ENCODE measurements around the gene HTN1. TPM values are rescaled to one million over a fixed set of nuclear protein-coding genes. Genes with fewer than 3 reads are reported as not detected.
"Not testable (repeated sequence)": the region's sequence is repeated elsewhere in the genome, so short reads cannot be mapped to it uniquely, and the experiment has no call there.

Gene HTN1
- polyA plus RNA-seq (ENCODE audit: insufficient read length in 4 of 4): under 1 TPM in 1 of 4 donors, not detected in 3; 0.05 TPM

GRCh38 chr4:70050138-70050537 lies at the start of gene HTN1:
HTN1 (plus strand) TSS chr4:70050438; CDS start chr4:70053077, 2,639 bp downstream.
- DNase-seq (ENCODE audit: low read depth in 4 of 4, low spot score in 3 of 4): not testable (repeated sequence)

GRCh38 chr4:70000711-70001110 lies 49.5 kb upstream of the HTN1 start:
- DNase-seq (ENCODE audit: low read depth in 4 of 4, low spot score in 3 of 4): no peak

- no peak for DNase-seq (ENCODE audit: low read depth in 4 of 4, low spot score in 3 of 4)
Measured at GRCh38 chr4:70002507-70002906, 47.7 kb upstream of the HTN1 start.

- no peak for DNase-seq (ENCODE audit: low read depth in 4 of 4, low spot score in 3 of 4)
Measured at GRCh38 chr4:70008771-70009170, 41.5 kb upstream of the HTN1 start.

GRCh38 chr4:70019006-70019405 lies 31.2 kb upstream of the HTN1 start:
- DNase-seq (ENCODE audit: low read depth in 4 of 4, low spot score in 3 of 4): not testable (repeated sequence)

- no peak for DNase-seq (ENCODE audit: low read depth in 4 of 4, low spot score in 3 of 4)
Measured at GRCh38 chr4:70023218-70023617, 27.0 kb upstream of the HTN1 start.

GRCh38 chr4:70027011-70027410 lies 23.2 kb upstream of the HTN1 start:
- no peak for DNase-seq (ENCODE audit: low read depth in 4 of 4, low spot score in 3 of 4)

- DNase-seq (ENCODE audit: low read depth in 4 of 4, low spot score in 3 of 4): not testable (repeated sequence)
Measured at GRCh38 chr4:70028159-70028558, 22.1 kb upstream of the HTN1 start, which contains the start of gene HTN3. HTN3 (plus strand) TSS chr4:70028459; CDS start chr4:70030741, 2,282 bp downstream.

GRCh38 chr4:70037559-70037958 lies 12.7 kb upstream of the HTN1 start:
- DNase-seq (ENCODE audit: low read depth in 4 of 4, low spot score in 3 of 4): not testable (repeated sequence)

GRCh38 chr4:70039928-70040327 lies 10.3 kb upstream of the HTN1 start:
- not testable (repeated sequence) for DNase-seq (ENCODE audit: low read depth in 4 of 4, low spot score in 3 of 4)

- DNase-seq (ENCODE audit: low read depth in 4 of 4, low spot score in 3 of 4): no peak
Measured at GRCh38 chr4:70041652-70042286, 8.5 kb upstream of the HTN1 start.

- not testable (repeated sequence) for DNase-seq (ENCODE audit: low read depth in 4 of 4, low spot score in 3 of 4)
Measured at GRCh38 chr4:70056534-70056933, 6.3 kb downstream of the HTN1 start.

- DNase-seq (ENCODE audit: low read depth in 4 of 4, low spot score in 3 of 4): no peak
Measured at GRCh38 chr4:70057651-70058050, 7.4 kb downstream of the HTN1 start.

- DNase-seq (ENCODE audit: low read depth in 4 of 4, low spot score in 3 of 4): no peak
Measured at GRCh38 chr4:70059149-70059548, 8.9 kb downstream of the HTN1 start.

GRCh38 chr4:70062000-70062399 lies 11.8 kb downstream of the HTN1 start:
- no peak for DNase-seq (ENCODE audit: low read depth in 4 of 4, low spot score in 3 of 4)

GRCh38 chr4:70080205-70080604 lies 30.0 kb downstream of the HTN1 start:
- no peak for DNase-seq (ENCODE audit: low read depth in 4 of 4, low spot score in 3 of 4)

- no peak for DNase-seq (ENCODE audit: low read depth in 4 of 4, low spot score in 3 of 4)
Measured at GRCh38 chr4:70099206-70099605, 49.0 kb downstream of the HTN1 start.

Other genes with a start within 250 kb of the HTN1 start
- 100 to 1,000 TPM; 114 to 751 (median 459) TPM for gene SULT1E1, start 190.3 kb upstream of the HTN1 start, polyA plus RNA-seq (ENCODE audit: insufficient read length in 4 of 4)
- gene CSN1S1, start 119.4 kb upstream of the HTN1 start, polyA plus RNA-seq (ENCODE audit: insufficient read length in 4 of 4): under 1 TPM in 2 of 4 donors, not detected in 2; 0.19 to 0.23 TPM
- gene CSN2, start 84.7 kb upstream of the HTN1 start, polyA plus RNA-seq (ENCODE audit: insufficient read length in 4 of 4): not detected
- gene STATH, start 54.5 kb upstream of the HTN1 start, polyA plus RNA-seq (ENCODE audit: insufficient read length in 4 of 4): under 1 TPM in 3 of 4 donors, not detected in 1; 0.34 to 0.56 (median 0.40) TPM
- not detected for gene HTN3, start 22.0 kb upstream of the HTN1 start, polyA plus RNA-seq (ENCODE audit: insufficient read length in 4 of 4)
- gene PRR27, start 103.8 kb downstream of the HTN1 start, polyA plus RNA-seq (ENCODE audit: insufficient read length in 4 of 4): under 1 TPM in 3 of 4 donors, not detected in 1; 0.06 to 0.10 (median 0.07) TPM
- 1 to 10 TPM in 3 of 4 donors, not detected in 1; 1.3 to 1.9 (median 1.3) TPM for gene ODAM, start 145.3 kb downstream of the HTN1 start, polyA plus RNA-seq (ENCODE audit: insufficient read length in 4 of 4)
- gene FDCSP, start 175.7 kb downstream of the HTN1 start, polyA plus RNA-seq (ENCODE audit: insufficient read length in 4 of 4): 1 to 10 TPM in 2 of 4 donors, under 1 TPM in 1, not detected in 1; 0.37 to 1.8 (median 1.3) TPM
- gene CSN3, start 192.2 kb downstream of the HTN1 start, polyA plus RNA-seq (ENCODE audit: insufficient read length in 4 of 4): not detected